T-helper 2 cell treated with Interferon-gamma antibody and Interleukin-4, amounts not matched to agents 5 μg/mL and 100 μg/mL, for 36 hours (primary cell): ENCODE data around the gene AARS2.
"Not testable (repeated sequence)": the region's sequence is repeated elsewhere in the genome, so short reads cannot be mapped to it uniquely, and the experiment has no call there.

ENCODE experiments used
- DNase-seq: peaks from one replicate; pipeline ENCODE4 v3.0.0; 2021; ENCODE audit warnings: low spot score
- H3K27ac Mint-ChIP-seq: one replicate; pipeline ENCODE4 v1.8.0; 2021; ENCODE audit warnings: mild to moderate bottlenecking, mixed read lengths
- H3K27me3 Mint-ChIP-seq: one replicate; pipeline ENCODE4 v1.8.0; 2021; ENCODE audit warnings: low read depth, mixed read lengths
- H3K36me3 Mint-ChIP-seq: one replicate; pipeline ENCODE4 v1.8.0; 2021; ENCODE audit warnings: low read depth, mixed read lengths
- H3K4me1 Mint-ChIP-seq: one replicate; pipeline ENCODE4 v1.8.0; 2021; ENCODE audit warnings: low read depth, mixed read lengths
- H3K4me3 Mint-ChIP-seq: one replicate; pipeline ENCODE4 v1.8.0; 2022; ENCODE audit warnings: mild to moderate bottlenecking, moderate library complexity, mixed read lengths
- H3K9me3 Mint-ChIP-seq: one replicate; pipeline ENCODE4 v1.8.0; 2021; ENCODE audit warnings: mixed read lengths

Gene AARS2

DNA sequence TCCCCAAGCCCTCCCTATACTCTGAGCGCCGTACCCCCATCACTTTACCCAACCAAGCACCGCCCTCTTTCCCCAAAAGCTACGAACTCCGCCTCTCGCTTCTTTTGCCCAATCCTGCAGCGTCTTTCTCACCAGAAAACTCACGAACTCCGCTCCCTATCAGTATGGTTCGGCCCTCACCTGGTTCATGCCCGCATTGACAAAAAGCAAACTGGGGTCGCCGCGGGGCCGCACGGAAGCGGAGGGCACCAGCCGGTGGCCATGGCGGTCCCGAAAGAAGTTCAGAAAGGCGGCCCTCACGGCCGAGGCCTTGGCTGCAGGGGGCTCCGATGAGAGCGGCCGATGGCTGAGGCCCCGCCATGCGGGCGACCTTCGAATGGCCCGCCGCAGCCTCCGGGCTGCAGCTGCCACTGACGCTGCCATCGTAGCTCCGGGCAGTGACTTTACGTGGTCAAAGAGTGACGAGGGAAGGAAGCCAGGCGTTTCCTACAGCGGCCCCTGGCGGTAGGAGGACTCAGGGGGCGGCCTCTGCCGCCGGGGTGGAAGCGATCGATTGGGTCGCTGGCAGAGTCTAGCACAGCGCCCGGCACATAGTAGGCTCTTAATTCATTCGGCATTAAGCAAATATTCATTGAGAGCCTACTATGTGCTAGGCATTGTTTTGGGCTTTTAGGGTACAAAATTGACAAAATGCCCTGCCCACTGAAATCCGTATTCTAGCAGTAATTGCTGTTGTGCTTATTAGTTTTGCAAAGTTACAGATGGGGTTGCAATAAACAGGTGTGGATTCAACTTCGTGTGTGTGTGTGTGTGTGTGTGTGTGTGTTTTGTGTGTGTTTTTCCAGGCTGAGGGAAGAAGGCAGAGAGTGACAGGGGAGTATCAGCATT, at the start of gene AARS2:
Gene AARS2, minus strand, starts transcription at position 447 of the 888 bp plus-strand sequence. Its CDS starts 24 bp downstream, at position 423.
- Mint-ChIP-seq H3K27ac (peak within 1 kb of the TSS; percentile 88), H3K4me1 (peaks cover 10% of the 10 kb centered on the region)

DNA sequence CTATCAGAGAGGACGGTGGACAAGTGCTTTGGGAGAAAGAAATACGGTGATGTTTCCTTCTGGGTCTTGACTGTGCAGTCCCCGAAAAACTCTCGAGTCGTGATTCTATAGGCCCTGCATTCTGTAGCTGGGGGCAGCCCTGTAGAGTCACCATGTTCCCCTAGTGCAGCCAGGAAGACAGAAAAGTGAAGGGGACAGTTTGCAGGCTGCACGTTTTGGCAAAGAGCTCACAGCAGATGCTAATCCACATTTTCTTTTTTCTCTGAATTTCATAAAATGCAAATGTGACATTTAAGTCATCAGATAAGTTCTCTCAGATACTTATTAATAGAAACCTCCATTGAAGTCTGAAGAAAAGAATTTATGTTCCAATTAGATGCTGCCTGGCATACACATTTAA, 48.8 kb upstream of the AARS2 start:
- no peaks in the 10 kb centered on the region for H3K9me3 Mint-ChIP-seq
- no peak overlapping the region for H3K27ac Mint-ChIP-seq
- no peak for DNase-seq
- H3K36me3 Mint-ChIP-seq: no peaks in the 10 kb centered on the region
- H3K4me1 Mint-ChIP-seq: no peaks in the 10 kb centered on the region
- peaks cover 9% of the 10 kb centered on the region for H3K27me3 Mint-ChIP-seq
- H3K4me3 Mint-ChIP-seq: no peak overlapping the region

More for the DNA sequence above, at the start of gene AARS2:
- H3K36me3 Mint-ChIP-seq: peaks cover 19% of the 10 kb centered on the region
- peak within 1 kb of the TSS; percentile 95 for H3K4me3 Mint-ChIP-seq
- DNase-seq: peak; percentile 91
- H3K9me3 Mint-ChIP-seq: no peaks in the 10 kb centered on the region
- peaks cover 7% of the 10 kb centered on the region for H3K27me3 Mint-ChIP-seq

DNA sequence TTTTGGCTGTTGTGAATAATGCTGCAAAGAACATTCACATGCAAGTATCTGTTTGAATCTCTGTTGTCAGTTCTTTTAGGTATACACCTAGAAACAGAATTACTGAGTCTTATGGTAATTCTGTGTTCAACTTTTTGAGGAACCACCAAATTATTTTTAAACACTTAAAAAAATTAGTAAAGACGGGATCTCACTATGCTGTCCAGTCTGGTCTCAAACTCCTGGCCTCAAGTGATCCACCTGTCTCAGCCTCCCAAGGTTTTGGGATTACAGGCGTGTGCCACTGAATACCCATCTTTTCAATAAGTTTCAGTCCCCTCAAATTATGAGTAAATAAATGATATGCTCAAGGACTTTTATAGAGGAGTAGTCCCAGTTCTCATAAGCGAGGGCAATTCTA, 46.8 kb upstream of the AARS2 start:
- Mint-ChIP-seq H3K27ac (no peak overlapping the region), H3K27me3 (peaks cover 20% of the 10 kb centered on the region), H3K4me3 (no peak overlapping the region), H3K36me3 (no peaks in the 10 kb centered on the region), H3K9me3 (no peaks in the 10 kb centered on the region), H3K4me1 (no peaks in the 10 kb centered on the region)
- no peak for DNase-seq

DNA sequence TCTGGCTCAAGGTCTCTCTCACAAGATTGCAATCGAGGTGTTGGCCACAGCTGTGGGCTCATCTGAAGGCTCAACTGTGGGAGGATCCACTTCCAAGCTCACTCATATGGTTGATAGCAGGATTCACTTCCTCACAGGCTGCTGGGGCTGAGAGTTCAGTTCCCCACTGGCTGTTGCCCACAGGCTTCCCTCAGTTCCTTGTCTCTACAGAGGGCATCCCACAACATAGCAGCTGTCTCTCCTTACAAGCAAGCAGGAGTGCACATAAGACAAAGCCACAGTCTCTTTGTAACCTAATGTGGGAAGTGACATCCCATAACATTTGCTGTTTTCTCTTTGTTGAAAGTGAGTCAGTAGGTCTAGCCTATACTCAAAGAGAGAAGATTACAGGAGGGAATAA, 43.3 kb upstream of the AARS2 start:
- no peaks in the 10 kb centered on the region for H3K4me1 Mint-ChIP-seq
- H3K9me3 Mint-ChIP-seq: no peaks in the 10 kb centered on the region
- H3K36me3 Mint-ChIP-seq: no peaks in the 10 kb centered on the region
- no peak overlapping the region for H3K4me3 Mint-ChIP-seq
- peaks cover 24% of the 10 kb centered on the region for H3K27me3 Mint-ChIP-seq
- no peak for DNase-seq
- no peak overlapping the region for H3K27ac Mint-ChIP-seq

DNA sequence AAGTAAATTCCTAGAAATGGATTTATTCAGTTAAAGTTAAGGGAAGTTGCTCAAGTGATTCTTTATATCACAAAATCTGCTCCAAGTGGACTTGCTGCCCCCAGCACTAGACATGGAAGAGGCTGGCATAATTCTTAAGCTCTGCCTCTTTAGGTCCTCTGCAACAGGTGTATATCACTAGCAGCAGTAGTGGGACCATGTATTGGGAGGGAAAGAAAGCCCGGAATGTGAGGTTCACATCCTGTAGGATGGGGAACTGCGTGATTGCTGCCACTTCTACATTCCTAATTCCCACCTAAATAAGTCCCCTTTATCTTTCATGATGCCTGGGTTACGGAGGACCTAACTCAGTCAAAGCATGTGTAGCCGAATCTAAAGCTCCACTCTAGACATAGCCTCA, 42.5 kb upstream of the AARS2 start:
- Mint-ChIP-seq H3K27ac (no peak overlapping the region), H3K36me3 (no peaks in the 10 kb centered on the region), H3K9me3 (no peaks in the 10 kb centered on the region), H3K27me3 (peaks cover 24% of the 10 kb centered on the region), H3K4me1 (no peaks in the 10 kb centered on the region), H3K4me3 (no peak overlapping the region)
- DNase-seq: no peak

DNA sequence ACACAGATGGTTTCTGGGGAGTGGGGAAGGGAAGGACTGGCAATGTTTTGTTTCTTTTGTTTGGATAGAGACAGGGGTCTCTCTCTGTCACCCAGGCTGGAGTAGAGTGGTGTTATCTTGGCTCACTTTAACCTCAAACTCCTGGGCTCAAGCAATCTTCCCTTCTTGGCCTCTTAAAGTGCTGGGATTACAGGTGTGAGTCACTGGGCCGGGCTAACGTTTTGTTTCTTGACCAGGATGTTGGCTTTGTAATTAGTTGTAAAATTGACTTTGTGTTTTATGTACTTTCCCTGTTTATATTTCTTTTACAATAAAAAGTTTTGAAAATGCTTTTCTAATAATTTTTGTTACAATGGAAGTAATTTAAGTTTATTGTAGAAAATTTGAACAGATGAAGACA, 40.2 kb upstream of the AARS2 start:
- no peaks in the 10 kb centered on the region for H3K9me3 Mint-ChIP-seq
- H3K27me3 Mint-ChIP-seq: peaks cover 22% of the 10 kb centered on the region
- no peak overlapping the region for H3K27ac Mint-ChIP-seq
- no peak overlapping the region for H3K4me3 Mint-ChIP-seq
- no peaks in the 10 kb centered on the region for H3K4me1 Mint-ChIP-seq
- H3K36me3 Mint-ChIP-seq: no peaks in the 10 kb centered on the region
- DNase-seq: no peak

DNA sequence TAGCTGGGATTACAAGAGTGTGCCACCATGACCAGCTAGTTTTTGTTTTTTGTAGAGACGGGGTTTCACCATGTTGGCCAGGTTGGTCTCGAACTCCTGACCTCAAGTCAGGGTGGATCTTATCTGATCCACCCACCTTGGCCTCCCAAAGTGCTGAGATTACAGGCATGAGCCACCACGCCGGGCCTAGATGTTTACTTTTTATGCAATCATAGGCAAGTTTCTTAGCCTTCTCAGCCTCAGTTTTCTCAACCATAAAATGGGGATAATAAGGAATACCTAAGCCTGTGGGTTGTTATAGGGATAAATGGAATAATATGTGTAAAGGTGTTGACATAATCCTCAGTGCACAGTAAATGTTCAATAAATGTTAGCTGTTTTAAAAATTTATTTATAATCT, 39.1 kb upstream of the AARS2 start:
- Mint-ChIP-seq H3K9me3 (no peaks in the 10 kb centered on the region), H3K36me3 (no peaks in the 10 kb centered on the region), H3K4me1 (no peaks in the 10 kb centered on the region), H3K27me3 (peaks cover 20% of the 10 kb centered on the region), H3K4me3 (no peak overlapping the region), H3K27ac (no peak overlapping the region)
- DNase-seq: no peak

DNA sequence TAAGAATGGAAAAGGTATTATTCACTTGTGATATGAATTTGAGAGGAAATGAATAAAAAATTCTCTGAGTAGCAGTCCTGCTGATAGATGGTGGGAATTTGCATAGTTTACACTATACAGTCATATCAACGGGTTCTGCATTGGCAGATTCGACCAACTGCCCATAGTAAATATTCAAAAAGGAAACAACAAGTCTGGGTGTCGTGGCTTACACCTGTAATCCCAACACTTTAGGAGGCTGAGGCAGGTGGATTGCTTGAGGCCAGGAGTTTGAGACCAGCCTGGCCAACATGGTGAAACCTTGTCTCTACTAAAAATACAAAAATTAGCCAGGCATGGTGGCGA, 37.5 kb upstream of the AARS2 start:
- not testable (repeated sequence) for H3K27ac Mint-ChIP-seq, DNase-seq, H3K36me3 Mint-ChIP-seq, H3K9me3 Mint-ChIP-seq, H3K4me3 Mint-ChIP-seq, H3K4me1 Mint-ChIP-seq
- H3K27me3 Mint-ChIP-seq: peaks cover 12% of the 10 kb centered on the region

DNA sequence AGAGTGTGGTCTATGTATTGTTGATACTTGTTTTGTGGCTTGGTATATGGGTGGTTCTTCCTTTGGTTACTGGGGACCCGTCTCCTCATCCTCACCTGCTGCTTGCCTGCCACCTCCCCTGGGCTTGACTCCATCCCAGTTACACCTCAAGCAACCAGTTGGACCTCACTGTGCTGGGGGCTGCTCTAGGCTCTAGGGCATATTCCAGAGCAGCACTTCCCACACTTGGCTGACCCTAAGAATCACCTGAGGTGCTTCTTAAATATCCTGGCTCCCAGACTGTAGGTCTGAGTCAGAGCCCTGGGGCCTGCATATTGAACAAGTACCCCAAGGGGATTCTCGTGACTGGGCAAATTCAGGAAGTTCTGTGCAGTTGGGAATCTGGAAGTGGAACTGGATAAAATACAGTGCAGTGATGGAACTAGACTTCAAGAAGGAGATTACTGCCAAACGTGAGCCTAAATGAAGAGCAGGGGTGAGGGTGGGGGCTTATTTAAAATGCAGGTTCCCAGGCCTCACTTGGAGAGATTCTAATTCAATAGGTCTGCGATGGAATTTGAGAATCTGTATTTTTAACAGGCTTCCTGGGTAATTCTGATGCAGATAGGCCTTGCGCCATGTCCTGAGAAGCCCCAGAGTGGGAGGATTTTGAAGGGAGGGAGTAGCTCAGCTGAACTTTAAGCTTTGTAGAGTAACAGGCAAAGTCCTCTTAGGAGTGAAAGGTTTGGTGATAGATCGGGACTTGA, 36.9 kb upstream of the AARS2 start:
- peaks cover 15% of the 10 kb centered on the region for H3K27me3 Mint-ChIP-seq
- H3K27ac Mint-ChIP-seq: no peak overlapping the region
- H3K4me1 Mint-ChIP-seq: no peaks in the 10 kb centered on the region
- H3K36me3 Mint-ChIP-seq: no peaks in the 10 kb centered on the region
- DNase-seq: no peak
- H3K9me3 Mint-ChIP-seq: no peaks in the 10 kb centered on the region
- H3K4me3 Mint-ChIP-seq: no peak overlapping the region

DNA sequence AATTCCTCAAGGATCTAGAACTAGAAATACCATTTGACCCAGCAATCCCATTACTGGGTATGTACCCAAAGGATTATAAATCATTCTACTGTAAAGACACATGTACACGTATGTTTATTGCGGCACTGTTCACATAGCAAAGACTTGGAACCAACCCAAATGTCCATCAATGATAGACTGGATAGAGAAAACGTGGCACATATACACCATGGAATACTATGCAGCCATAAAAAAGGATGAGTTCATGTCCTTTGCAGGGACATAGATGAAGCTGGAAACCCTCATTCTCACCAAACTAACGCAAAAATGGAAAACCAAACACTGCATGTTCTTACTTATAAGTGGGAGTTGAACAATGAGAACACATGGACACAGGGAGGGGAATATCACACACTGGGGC, 33.7 kb upstream of the AARS2 start:
- not testable (repeated sequence) for H3K36me3 Mint-ChIP-seq
- peaks cover 44% of the 10 kb centered on the region for H3K27me3 Mint-ChIP-seq

DNA sequence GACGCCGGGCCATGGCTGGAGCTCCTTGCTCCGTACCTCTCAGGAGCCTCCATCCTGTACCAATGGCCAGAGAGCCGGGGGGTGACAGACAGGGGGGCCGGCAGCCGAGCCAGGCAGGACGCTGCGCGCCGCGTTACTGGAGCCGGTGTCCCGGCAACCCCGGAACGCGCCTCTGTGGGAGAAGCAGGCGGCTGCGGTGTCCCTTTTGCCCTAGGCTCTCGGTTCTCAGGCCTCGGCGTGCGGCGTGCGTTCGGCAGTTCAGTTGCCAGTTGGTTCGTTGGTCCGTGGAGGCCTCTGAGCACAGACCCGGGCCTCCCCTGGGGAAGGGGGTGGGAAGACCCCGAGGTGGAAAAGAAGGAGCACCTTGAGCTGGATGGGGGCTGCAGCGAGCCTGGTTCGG, 29.3 kb upstream of the AARS2 start, which contains the start of gene SPATS1:
Gene SPATS1, plus strand, starts transcription at position 162 of the 400 bp plus-strand sequence. CDS start 446 bp downstream, outside the sequence.
- DNase-seq: no peak
- Mint-ChIP-seq H3K27ac (no peak within 1 kb of the TSS), H3K27me3 (peaks cover 48% of the 10 kb centered on the region), H3K36me3 (no peaks in the 10 kb centered on the region), H3K9me3 (no peaks in the 10 kb centered on the region), H3K4me1 (no peaks in the 10 kb centered on the region), H3K4me3 (no peak within 1 kb of the TSS)

More for the DNA sequence above, 33.7 kb upstream of the AARS2 start:
- H3K27ac Mint-ChIP-seq, H3K4me3 Mint-ChIP-seq, DNase-seq, H3K9me3 Mint-ChIP-seq, H3K4me1 Mint-ChIP-seq: not testable (repeated sequence)

DNA sequence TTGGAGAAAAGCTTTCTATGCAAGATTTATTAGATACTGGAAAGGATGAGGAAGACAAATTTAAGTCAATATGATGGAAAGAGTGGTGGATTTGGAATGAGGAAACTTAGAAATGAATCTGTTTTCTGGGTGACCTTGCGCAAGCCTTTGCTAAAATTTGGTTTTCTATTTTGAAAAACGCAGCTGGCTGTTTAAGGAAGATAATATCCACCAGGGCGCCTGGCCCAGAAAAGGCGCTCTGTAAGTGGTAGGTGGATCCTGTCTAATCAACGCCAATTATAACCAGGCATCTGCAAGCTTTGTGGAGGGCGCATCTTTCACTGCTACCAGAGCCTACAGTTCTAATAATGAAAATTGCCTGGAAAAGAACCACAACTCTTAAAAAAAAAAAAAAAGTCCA, 28.9 kb upstream of the AARS2 start:
- Mint-ChIP-seq H3K4me3 (no peak overlapping the region), H3K36me3 (no peaks in the 10 kb centered on the region), H3K9me3 (no peaks in the 10 kb centered on the region), H3K4me1 (no peaks in the 10 kb centered on the region), H3K27ac (no peak overlapping the region), H3K27me3 (peaks cover 47% of the 10 kb centered on the region)
- DNase-seq: no peak

DNA sequence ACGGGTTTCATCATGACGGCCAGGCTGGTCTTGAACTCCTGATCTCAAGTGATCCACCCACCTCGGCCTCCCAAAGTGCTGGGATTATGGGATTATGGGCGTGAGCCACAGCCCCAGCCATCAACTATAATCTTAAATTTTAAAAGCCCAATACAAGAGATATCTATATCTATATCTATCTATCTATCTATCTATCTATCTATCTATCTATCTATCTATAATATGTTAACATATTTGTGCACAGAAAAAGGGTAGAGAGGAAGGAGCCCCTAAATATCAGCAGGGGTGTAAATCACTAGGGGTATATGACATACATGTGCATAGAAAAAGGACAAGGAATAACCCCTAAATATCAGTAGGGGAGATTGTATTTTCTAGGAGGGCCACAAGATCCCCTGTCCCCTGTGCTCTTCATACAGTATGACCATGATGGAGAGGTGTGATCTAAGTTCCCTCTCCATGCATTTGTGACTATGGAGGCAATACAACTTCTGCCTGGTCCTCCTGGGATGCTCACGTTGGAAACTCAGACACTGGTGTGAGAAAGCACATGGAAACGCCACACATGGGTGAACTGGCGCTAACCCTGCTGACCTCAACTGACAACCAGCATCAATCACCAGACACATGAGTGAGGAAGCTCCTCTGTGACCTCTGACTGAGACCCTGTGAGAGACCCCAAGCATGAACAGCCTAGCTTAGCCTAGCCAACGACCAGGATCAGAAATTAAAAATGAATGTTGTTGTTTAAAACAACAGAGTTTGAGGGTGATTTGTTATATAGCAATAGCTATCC, 28.1 kb upstream of the AARS2 start:
- Mint-ChIP-seq H3K36me3 (no peaks in the 10 kb centered on the region), H3K27me3 (peaks cover 45% of the 10 kb centered on the region), H3K9me3 (no peaks in the 10 kb centered on the region), H3K4me3 (no peak overlapping the region), H3K27ac (no peak overlapping the region), H3K4me1 (no peaks in the 10 kb centered on the region)
- DNase-seq: no peak
